T-helper 2 cell treated with Interferon-gamma antibody and Interleukin-4, amounts not matched to agents 5 μg/mL and 100 μg/mL, for 36 hours (primary cell): ENCODE data around the gene JPH2.
"Not testable (repeated sequence)": the region's sequence is repeated elsewhere in the genome, so short reads cannot be mapped to it uniquely, and the experiment has no call there.

Experiments used
- DNase-seq: peaks from one replicate; pipeline ENCODE4 v3.0.0; 2021; ENCODE audit warnings: low spot score
- H3K27ac Mint-ChIP-seq: one replicate; pipeline ENCODE4 v1.8.0; 2021; ENCODE audit warnings: mild to moderate bottlenecking, mixed read lengths
- H3K27me3 Mint-ChIP-seq: one replicate; pipeline ENCODE4 v1.8.0; 2021; ENCODE audit warnings: low read depth, mixed read lengths
- H3K36me3 Mint-ChIP-seq: one replicate; pipeline ENCODE4 v1.8.0; 2021; ENCODE audit warnings: low read depth, mixed read lengths
- H3K4me1 Mint-ChIP-seq: one replicate; pipeline ENCODE4 v1.8.0; 2021; ENCODE audit warnings: low read depth, mixed read lengths
- H3K4me3 Mint-ChIP-seq: one replicate; pipeline ENCODE4 v1.8.0; 2022; ENCODE audit warnings: mild to moderate bottlenecking, moderate library complexity, mixed read lengths
- H3K9me3 Mint-ChIP-seq: one replicate; pipeline ENCODE4 v1.8.0; 2021; ENCODE audit warnings: mixed read lengths

Gene JPH2

DNA sequence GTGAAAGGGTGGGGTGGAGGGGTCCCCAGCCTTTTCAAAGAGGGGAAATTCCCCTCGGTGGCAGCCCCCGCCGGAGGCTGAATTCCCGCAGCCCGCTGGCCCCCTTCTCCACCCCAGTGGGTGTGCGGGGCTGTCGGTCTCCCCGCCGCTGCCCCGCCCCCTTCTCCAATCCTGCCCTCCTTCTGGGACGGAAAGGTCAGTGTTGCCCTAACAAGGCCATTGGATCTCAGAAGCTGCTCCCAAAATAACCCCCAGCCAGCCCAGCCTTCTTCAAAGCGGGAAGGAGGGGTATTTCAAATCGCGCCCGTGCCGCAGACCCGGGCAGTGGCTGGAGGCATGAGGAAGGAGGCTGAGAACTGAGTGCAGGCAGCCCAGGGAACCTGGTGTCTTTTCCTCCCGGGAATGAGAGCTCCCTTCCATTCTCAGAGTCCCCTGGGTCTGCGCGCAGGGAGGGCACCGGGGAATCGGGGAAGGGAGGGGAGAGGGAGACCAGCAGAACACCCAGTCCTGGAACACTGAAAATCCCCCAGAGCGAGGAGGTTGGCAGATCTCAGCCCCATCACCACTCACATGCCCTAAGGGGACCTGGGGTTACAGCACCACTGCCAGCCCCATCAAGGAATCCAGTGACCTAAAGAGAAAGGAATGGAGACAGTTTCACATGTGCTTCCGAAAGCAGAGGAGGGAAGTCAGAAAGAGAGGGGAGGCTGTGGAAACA lies at the start of gene JPH2:
TSS of gene JPH2 (minus strand) at position 135 of the 718 bp plus-strand sequence. CDS start 483 bp downstream, outside the sequence.
- Mint-ChIP-seq H3K4me3 (peak within 1 kb of the TSS; percentile 6), H3K9me3 (no peaks in the 10 kb centered on the region), H3K27ac (no peak within 1 kb of the TSS), H3K4me1 (peaks cover 4% of the 10 kb centered on the region), H3K36me3 (no peaks in the 10 kb centered on the region), H3K27me3 (peaks cover 58% of the 10 kb centered on the region)
- DNase-seq = no peak

- DNase-seq = no peak
- no peak overlapping the region for H3K4me3 Mint-ChIP-seq
- no peaks in the 10 kb centered on the region for H3K27me3 Mint-ChIP-seq
- H3K36me3 Mint-ChIP-seq = no peaks in the 10 kb centered on the region
- no peaks in the 10 kb centered on the region for H3K4me1 Mint-ChIP-seq
- no peak overlapping the region for H3K27ac Mint-ChIP-seq
- no peaks in the 10 kb centered on the region for H3K9me3 Mint-ChIP-seq
Measured at GRCh38 chr20:44235702-44236101, 48.7 kb upstream of the JPH2 start.

GRCh38 chr20:44234566-44235317 lies 47.8 kb upstream of the JPH2 start:
- no peak overlapping the region for H3K27ac Mint-ChIP-seq
- no peaks in the 10 kb centered on the region for H3K36me3 Mint-ChIP-seq
- no peak overlapping the region for H3K4me3 Mint-ChIP-seq
- no peaks in the 10 kb centered on the region for H3K9me3 Mint-ChIP-seq
- DNase-seq = no peak
- H3K27me3 Mint-ChIP-seq = no peaks in the 10 kb centered on the region
- no peaks in the 10 kb centered on the region for H3K4me1 Mint-ChIP-seq

- Mint-ChIP-seq H3K27ac (no peak overlapping the region), H3K4me3 (no peak overlapping the region), H3K27me3 (no peaks in the 10 kb centered on the region), H3K9me3 (no peaks in the 10 kb centered on the region), H3K36me3 (no peaks in the 10 kb centered on the region), H3K4me1 (no peaks in the 10 kb centered on the region)
- DNase-seq = no peak
Measured at GRCh38 chr20:44233436-44234016, 46.5 kb upstream of the JPH2 start.

GRCh38 chr20:44232469-44232856 lies 45.5 kb upstream of the JPH2 start:
- not testable (repeated sequence) for H3K9me3 Mint-ChIP-seq, H3K4me3 Mint-ChIP-seq, DNase-seq, H3K27ac Mint-ChIP-seq, H3K36me3 Mint-ChIP-seq, H3K4me1 Mint-ChIP-seq, H3K27me3 Mint-ChIP-seq

- no peak for DNase-seq
- H3K4me1 Mint-ChIP-seq = no peaks in the 10 kb centered on the region
- no peaks in the 10 kb centered on the region for H3K9me3 Mint-ChIP-seq
- no peak overlapping the region for H3K4me3 Mint-ChIP-seq
- peaks cover 2% of the 10 kb centered on the region for H3K27me3 Mint-ChIP-seq
- no peak overlapping the region for H3K27ac Mint-ChIP-seq
- H3K36me3 Mint-ChIP-seq = no peaks in the 10 kb centered on the region
Measured at GRCh38 chr20:44231713-44232468, 44.9 kb upstream of the JPH2 start.

GRCh38 chr20:44231193-44231592 lies 44.2 kb upstream of the JPH2 start:
- Mint-ChIP-seq H3K4me1 (no peaks in the 10 kb centered on the region), H3K9me3 (no peaks in the 10 kb centered on the region), H3K27ac (no peak overlapping the region), H3K36me3 (no peaks in the 10 kb centered on the region), H3K4me3 (no peak overlapping the region), H3K27me3 (peaks cover 2% of the 10 kb centered on the region)
- no peak for DNase-seq

DNA sequence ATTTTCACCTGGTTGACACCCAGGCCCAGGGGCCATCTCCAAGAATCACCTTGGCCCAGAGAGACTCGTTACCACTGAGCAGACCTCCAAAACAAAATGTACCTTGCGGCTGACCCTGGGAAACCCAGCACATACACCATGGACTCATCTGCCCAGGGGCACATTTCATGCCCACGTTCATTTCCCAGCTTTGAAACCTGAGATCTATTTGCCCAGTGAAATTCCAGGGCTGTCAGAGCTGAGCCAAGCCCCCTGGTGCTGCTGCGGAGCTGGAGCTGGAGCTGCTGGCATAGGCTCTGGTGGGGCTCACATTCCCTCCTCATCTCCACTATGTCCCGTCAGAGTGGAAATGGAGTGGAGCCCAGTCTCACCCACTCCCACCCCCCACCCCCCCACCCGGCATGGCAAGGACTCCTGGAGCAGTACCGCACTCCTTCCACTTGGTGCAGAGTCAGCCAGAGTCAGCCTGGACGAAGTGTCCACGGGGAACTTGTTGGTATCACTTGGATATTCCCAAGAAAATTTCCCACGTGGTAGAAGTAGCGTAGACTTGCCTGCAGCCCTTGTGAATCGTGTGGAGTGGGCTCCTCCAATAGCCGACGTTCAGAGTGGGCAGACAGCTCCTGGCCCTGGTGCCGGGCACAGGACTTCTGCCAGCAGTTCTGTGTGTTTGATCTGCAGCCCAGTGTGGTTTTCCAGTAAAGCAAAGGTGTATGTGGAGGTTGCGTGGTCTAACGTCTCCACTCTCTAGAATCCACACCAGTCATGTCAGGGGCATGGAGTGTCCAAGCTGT lies 41.7 kb upstream of the JPH2 start:
- Mint-ChIP-seq H3K27ac (no peak overlapping the region), H3K36me3 (no peaks in the 10 kb centered on the region), H3K4me1 (no peaks in the 10 kb centered on the region), H3K9me3 (no peaks in the 10 kb centered on the region), H3K4me3 (no peak overlapping the region), H3K27me3 (peaks cover 2% of the 10 kb centered on the region)
- DNase-seq = no peak

DNA sequence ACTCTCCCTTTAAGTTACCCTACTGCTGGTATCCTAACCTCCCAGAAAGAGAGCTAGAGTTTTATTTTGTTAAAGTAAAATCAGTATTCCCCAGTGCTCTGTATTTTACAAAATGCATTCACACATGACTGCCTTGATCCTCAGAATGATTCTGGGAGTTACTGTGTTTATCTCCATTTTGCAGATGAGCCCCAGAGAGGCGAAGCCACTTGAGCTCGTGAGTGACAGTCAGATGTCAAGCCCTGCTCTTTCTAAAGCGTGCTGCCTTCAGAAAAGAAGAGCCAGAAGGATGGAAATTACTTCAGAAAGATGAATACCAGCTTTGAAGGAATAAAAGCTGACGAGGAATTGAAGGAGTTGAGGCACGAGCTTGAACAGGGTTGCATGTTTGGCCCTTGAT lies 37.6 kb upstream of the JPH2 start:
- no peaks in the 10 kb centered on the region for H3K9me3 Mint-ChIP-seq
- no peak overlapping the region for H3K27ac Mint-ChIP-seq
- H3K27me3 Mint-ChIP-seq = peaks cover 2% of the 10 kb centered on the region
- peaks cover 6% of the 10 kb centered on the region for H3K4me1 Mint-ChIP-seq
- DNase-seq = no peak
- no peaks in the 10 kb centered on the region for H3K36me3 Mint-ChIP-seq
- H3K4me3 Mint-ChIP-seq = no peak overlapping the region

GRCh38 chr20:44223721-44224120 lies 36.7 kb upstream of the JPH2 start:
- Mint-ChIP-seq H3K9me3 (no peaks in the 10 kb centered on the region), H3K4me3 (no peak overlapping the region), H3K36me3 (no peaks in the 10 kb centered on the region), H3K27me3 (peaks cover 2% of the 10 kb centered on the region), H3K4me1 (peaks cover 16% of the 10 kb centered on the region), H3K27ac (no peak overlapping the region)
- no peak for DNase-seq

- DNase-seq = no peak
- Mint-ChIP-seq H3K9me3 (no peaks in the 10 kb centered on the region), H3K4me3 (no peak overlapping the region), H3K36me3 (no peaks in the 10 kb centered on the region), H3K27ac (no peak overlapping the region), H3K27me3 (peaks cover 2% of the 10 kb centered on the region), H3K4me1 (peaks cover 23% of the 10 kb centered on the region)
Measured at GRCh38 chr20:44222633-44223368, 35.8 kb upstream of the JPH2 start.

- Mint-ChIP-seq H3K27me3 (no peaks in the 10 kb centered on the region), H3K36me3 (no peaks in the 10 kb centered on the region), H3K27ac (no peak overlapping the region), H3K4me3 (no peak overlapping the region), H3K9me3 (no peaks in the 10 kb centered on the region), H3K4me1 (peaks cover 30% of the 10 kb centered on the region)
- DNase-seq = no peak
Measured at GRCh38 chr20:44222027-44222426, 35.0 kb upstream of the JPH2 start.
